ENCODE measurements around the gene RGS6.

The RGS6 gene

DNA sequence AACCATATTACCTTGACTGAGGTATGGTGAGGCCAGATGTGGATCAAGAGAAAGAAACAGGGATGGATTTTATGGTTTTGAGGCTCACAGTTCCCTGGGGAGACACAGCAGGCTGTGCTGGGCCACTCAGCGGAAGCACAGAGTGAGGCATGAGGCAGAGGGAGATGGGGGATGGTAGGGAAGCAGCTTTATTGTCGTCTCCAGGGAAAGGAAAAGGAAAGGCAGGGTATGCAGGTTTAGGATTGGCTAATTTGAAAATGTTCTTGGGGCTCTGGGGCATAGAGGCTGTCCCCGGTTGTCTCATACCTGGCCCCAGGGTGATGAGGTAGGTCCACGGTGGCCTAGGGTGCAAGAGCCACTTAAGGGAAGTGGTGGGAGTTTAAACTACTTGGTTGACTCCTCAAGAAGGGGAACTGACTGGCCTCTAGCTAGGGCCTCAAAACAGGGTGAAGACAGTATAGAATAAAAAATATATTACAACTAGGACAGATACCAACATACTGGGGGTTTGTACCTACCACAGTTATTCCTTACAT is 322.8 kb downstream of the RGS6 start:
- no peak for DNase-seq

DNA sequence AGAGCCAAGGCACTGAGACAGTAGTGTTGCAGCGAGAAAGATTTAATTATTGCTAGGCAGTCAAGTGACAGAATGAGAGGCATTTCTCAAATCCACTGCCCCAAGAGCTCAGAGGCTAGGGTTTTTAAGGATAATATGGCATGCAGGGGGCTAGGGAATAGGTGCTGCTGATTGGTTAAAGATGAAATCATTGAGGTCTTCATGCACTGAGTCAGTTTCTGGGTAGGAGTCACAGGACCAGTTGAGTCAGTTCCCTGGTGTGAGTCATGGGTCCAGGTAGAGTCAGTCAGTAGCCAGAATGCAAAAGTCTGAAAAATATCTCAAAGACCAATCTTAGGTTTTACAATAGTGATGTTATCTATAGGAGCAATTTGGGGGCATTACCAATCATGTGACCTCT is 323.8 kb downstream of the RGS6 start:
- no peak for DNase-seq

DNA sequence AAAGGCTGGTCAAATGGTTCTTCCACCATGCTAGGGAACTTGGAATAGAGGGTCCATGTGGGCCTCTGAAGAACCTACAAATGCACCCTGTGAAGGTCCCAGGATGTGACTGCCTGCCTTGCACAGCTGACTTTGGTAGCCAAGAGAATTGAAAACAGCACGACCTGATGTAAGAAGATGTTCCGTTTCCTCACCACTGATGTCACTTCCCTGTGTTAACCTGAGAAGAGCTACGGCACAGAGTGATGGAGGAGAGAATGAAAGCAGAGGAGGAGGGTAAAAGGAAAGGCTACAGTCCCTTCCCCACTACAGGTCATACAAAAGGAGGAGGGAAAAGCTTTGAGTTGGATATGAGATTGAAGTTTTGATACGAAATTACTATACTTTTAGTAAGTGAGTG is 328.8 kb downstream of the RGS6 start:
- DNase-seq, result no peak

DNA sequence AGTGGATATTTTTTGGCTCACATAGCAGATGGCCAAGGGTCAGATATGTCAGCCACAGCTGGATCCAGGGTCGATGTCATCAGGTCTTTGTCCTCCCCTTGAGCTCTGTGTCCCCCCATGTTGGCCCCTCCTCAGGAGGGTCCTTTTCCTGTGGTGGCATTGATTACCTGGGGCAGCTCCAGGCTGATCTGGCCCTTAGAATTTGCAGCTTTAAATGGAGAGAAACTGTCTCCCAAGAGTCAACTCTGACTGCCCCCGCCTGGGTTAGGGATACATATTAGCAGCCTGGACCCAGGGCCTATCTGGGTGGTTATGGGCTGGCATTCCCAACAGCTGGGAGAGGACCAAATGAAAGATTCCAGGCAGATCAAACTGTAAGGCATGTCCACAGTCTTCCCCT is 330.5 kb downstream of the RGS6 start:
- no peak for DNase-seq

DNA sequence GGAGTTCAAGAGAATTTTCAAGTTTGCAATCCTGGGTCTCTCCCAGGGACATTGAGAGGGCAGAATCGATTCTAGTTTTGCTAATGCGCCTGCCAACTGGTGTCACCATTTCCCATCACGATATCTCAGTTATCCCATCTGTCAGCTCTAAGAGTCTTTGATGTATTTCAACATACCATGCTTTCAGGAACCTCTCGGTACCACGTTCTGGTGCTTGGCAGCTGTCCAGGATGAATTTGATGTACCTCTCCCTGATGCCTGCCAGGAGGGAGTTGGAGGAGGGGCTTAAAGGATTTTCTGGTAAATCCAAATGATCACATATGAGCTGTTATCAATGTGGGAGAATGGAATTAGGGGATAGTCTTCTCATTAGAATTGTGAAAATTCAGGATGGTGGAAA is 332.5 kb downstream of the RGS6 start:
- DNase-seq, result no peak

DNA sequence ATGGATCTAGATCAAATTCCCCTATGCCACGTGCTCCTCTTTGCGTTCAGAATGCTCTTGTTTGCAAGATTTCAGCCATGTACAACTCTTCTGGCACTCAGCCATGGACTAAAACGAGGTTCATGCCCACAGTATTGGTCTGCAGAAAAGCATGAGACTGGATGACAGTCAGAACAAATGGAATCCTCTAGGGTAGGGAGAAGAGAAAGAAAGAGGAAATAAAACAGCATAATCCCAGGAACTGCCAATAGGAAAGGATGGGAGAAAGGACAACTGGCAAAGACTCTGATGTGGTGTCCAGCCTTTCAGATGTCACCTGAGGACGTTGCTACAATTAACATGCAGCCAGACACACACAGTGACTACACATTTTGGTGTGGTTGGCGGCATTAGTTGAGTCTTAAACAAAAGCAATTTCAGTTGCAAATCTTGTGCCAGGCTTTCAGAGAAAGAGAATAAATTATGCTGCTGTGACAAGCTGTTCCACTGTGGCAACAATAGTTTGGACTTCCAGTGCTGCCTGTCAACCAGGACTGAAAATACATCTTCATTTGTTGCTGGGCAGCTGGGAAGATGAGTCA is 338.0 kb downstream of the RGS6 start:
- no peak for DNase-seq

DNA sequence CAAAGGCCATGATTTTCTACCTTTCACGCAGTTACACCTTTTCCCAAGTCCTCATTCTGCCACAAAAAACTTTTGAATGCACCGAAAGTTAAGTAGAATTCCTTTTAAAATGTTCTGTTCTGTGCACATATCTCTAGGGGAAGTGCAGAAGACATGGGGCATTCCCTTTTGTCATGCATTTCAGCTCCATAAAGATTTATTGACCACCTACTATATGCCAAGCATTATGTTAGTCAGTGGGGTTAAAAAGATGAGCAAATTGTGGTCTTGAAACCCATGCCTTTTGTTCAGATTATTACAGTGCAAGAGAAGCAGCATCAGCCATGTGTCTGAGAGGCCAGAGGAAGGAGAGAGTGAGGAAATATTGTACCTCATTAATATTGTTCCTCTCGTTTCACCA is 338.5 kb downstream of the RGS6 start:
- no peak for DNase-seq

DNA sequence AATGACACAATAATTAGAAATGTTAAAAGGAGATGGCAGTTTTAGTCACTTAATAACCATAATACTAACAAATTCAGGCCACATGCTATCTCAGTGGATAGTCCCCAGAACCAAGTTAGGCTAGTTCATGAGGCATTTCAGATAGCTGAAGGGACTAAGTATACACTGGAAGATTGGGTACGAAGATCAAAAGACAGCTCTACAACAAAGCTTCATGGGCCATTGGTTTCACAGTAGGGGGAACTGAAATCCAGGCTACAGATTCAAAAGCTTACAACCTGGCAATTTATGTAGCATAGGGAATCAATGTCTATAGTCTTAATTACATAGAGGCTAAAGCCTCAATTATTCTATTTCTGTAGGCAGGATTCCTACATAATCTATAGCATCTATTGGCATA is 343.0 kb downstream of the RGS6 start:
- DNase-seq, result no peak

DNA sequence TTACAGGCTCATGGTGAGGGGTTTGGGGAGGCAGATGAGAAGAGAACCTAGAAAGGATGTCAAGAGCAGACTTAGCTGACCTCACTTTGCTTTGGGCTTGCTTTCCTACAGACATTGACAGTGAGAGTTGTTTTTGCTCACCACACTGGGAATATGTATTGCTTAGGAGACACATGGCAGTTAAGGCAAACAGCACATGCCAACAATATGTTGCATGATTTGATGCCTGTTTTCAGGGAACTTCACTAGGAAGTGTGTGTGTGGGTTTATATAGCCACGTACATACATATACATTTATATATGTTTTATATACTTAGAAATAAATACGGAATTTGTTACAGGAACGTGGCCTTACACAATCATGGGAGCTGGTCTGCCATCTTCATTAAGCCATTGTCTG is 346.1 kb downstream of the RGS6 start:
- DNase-seq, result no peak

DNA sequence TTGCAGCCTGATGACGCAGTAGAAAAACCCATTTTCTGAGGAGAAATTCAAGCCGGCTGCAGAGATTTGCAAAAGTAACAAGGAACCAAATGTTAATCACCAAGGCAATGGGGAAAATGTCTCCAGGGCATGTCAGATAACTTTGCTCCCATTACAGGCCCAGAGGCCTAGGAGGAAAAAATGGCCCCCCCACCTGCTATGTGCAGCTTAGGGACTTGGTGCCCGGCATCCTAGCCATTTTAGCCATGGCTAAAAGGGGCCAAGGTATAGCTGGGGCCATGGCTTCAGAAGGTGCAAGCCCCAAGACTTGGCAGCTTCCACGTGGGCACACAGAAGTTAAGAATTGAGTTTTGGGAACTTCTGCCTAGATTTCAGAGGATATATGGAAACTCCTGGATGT is 351.9 kb downstream of the RGS6 start:
- DNase-seq, result no peak

DNA sequence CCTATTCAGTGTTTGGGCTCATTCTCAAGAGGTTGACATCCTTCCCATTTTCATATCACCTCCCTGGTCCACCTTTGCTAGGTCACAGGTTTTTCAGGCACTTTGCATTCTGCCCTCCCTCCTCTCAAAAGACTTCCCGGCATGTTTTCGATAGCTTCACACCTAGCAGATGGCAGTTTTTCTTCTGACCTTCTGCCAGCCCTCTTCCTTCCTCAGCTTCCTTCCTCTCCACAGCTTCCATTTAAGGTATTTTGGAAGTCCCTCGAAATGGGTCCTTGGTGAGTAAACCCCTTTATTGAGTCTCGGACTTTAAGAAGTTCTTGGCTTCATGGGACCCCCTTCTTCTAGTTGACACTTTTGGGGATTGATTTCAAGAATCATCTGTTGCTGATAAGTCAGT is 358.0 kb downstream of the RGS6 start:
- DNase-seq, result no peak

DNA sequence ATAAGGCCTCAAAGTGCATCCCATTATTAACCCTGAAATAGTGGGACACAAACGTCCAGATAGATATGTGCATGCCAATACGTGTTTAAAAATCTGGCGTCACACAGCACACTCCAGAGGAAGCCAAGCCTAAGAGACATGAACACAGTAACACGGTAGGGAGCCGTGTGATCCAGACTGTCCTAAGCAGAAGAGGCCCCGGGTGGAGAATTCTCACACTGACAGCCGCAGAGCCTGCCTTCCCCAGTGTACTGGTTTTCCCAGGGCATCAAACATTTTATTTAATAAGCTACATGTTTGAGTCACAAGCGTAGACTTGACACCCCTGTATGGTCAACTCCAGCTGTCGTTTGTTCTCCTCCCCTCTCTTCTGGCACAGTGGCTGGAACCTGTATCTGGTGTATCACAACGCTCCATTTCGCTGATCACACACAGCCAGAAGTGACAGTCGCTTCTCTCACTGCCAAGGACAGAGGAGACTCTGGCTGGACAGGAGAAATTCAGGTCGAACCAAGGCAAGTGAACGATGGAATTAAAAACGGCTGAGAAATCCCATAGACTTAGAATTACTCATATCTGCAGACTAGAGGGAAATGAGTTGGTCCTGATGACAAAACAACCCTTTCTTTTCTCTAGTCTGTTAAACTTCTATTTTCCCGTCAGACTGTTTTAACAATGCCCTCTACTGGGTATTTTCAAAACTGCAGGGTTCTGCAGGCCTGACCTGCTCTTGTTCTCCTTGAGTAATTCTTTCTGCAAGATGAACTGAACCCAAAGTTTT is 359.9 kb downstream of the RGS6 start:
- DNase-seq, result peak; percentile 38

DNA sequence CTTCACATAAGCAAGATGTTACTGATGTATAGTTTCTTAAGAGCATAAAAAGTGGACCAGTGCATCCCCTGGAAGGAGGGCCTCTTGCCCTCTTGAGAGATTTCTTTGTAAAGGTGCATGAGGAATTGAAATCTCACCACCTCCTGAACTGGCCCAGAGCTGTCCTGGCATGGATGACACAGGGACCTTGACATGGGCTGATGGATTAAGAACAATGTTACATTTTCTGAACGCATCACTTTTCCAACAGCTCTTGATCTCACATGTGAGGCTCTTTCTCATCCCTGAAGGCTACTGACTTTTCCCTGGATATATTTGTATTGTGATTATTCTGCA is 360.4 kb downstream of the RGS6 start:
- no peak for DNase-seq

DNA sequence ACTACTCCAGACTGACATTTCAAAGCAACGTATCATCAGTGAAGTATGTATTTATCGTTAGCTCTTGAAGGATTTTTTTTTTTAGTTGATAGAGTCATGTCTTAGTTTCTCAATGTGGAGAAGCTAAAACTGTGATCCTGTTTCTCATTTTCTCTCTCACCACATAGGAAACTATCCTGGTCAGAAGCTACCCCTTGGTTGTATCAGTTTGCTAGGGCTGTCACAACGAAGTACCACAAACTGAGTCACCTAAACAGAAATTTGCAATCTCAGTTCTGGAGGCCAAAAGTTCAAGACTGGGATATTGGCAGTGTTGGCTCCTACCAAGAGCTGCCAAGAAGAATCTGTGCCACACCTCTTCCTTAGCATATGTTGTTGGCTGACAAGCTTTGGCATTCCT is 369.1 kb downstream of the RGS6 start:
- no peak for DNase-seq

DNA sequence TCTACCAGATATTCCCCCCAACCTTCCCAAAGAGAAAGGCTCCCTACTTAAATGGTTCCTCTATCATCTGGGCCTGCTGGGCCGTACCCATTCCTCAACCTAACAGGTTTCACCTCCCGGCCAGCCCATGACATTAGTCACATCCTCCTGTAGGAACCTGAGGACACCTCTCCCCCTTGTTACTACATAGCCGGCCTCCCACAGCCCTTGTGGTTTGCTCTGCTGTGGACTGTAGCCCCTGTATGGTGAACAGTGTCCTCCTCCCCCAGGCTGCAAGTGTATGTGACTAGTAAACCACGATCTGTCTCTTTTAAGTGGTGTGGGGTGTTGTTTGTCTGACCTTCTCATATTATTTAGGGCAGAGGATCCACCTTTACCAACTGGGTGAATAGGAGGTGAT is 371.7 kb downstream of the RGS6 start:
- DNase-seq, result no peak

DNA sequence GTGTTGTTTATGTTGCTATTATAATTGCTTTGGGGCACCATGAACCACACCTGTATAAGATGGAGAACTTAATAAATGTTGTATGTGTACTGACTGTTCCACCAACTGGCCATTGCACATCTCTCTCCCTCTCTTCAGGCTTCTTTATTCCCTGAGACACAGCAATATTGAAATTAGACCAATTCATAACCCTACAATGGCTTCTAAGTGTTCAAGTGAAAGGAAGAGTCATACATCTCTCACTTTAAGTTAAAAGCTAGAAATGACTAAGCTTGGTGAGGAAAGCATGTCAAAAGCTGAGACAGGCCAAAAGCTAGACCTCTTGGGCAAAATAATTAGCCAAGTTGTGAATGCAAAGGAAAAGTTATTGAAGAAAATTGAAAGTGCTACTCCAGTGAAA is 373.3 kb downstream of the RGS6 start:
- DNase-seq, result no peak

DNA sequence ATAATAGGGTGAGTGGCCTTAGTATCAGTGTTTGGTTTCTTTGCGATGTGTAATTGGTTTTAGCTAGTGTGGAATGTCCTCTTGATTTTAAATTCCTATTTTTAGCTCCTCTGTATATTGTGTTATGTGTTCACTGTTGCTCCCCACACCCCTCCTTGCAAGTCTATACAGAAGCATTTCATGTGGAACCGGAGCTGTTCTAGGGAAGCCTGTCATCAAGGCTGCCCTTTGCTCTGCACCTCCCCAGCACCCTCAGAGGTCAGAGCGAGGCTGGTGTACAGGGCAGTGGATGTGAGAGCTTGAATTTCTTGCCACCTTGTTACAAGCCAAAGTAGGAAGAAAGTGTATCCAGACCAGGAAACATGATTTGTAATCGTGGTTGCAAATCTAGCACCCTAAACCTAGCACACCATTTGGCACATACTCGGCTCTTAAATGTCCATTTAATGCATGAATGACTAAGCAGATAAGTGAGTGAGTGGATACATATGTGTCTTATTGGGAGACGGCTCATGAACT is 376.8 kb downstream of the RGS6 start:
- DNase-seq, result no peak

DNA sequence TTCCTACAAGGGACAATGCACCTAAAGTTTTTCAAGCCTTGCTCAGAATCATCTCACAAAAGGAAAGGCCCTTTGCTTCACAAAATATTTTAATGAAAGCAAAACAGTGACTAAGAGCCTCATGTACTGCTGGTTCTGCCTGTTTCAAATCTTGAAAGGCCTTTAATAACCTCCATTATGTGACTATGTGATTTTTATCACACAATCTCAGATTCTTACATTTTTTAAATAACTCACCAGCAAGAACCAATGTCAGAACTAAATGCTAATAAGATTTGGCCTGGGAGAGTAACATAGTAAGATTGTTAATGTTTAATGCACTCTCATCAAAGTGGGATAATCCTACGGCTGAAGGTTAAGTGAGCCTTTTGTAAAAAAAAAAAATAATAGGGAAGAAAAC is 378.9 kb downstream of the RGS6 start:
- no peak for DNase-seq

DNA sequence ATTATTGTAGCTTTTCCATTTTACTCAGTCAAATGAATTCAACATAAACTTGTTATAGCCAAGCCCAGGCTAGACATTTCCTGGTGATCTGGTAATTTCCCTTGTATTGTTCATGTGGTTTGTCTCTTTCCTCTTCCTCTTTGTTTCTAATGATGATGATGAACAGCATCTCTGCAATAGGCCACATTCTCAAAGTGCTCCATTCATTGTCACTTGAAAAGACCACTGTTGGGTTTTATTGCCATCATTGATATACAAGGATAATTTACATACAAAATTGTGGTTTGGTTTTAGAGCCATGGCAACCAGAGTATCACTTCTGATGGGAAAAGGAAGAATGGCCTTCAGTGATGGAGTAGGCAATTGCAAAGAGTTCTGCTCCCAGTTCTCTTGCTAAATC is 379.3 kb downstream of the RGS6 start:
- DNase-seq, result no peak

DNA sequence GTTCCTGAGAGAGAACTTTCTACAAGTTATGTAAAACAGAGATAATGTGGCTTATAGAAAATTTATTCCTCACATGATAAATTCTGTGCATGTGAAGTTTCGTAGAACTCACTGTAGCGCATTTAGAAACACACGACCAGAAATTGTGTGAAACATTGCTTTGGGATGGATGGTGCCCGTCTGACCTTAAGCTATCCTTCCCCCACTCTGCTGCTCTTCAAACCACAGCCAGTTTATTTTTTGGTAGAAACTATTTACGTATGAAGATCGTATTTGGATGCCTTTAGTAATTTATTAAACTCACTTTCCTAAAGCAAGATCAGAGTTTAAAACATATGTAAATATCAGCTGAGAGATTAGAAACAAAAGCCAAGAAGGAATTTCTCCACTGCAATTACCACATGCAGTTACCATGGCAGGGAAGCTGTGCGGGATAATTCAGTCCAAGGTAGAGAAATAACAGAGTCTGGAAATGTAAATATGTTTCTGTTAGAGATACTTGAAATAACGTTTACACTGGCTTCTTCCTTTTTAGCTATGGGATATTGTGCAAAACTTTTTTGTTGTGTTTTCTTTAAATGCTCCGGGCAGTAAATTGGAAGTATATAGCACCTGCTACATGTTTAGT is 382.7 kb downstream of the RGS6 start:
- no peak for DNase-seq

DNA sequence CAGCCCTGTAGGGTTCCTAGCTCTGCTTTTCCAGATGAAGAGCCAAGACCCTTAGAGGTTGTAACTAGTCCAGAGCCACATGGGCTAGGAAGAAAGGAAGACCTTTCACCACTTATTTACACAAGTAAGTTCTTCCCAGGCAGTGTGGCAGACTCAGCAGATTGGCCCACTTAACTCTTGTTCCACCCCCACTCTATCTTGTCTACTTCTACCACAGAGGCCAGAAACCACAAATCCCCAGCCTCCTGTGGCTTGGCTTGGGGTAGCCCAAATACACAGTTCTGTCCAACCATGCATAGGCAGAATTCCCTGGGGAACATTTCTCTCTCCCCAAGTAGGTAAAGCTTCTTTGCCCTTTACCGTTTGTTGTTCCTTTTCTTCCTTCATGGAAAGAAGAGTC is 383.5 kb downstream of the RGS6 start:
- DNase-seq, result no peak

DNA sequence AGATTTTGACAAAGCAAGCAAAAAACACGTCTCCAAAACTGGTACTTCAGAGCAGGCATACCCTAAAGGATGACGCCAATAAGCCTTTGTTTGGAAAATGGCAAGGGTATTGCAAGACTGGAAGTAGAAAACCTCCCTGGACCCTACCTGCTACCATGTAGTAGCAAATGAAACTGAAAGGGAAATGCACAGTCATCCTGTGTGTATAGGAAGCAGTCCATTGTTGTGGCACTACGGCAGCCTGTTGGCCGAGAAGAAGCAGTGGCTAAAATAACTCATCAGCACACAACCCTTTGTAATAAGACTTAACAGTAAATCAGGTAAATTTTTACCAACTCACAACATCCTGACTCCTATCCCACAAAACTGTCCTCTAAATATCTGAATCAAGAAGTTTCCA is 386.4 kb downstream of the RGS6 start:
- no peak for DNase-seq

DNA sequence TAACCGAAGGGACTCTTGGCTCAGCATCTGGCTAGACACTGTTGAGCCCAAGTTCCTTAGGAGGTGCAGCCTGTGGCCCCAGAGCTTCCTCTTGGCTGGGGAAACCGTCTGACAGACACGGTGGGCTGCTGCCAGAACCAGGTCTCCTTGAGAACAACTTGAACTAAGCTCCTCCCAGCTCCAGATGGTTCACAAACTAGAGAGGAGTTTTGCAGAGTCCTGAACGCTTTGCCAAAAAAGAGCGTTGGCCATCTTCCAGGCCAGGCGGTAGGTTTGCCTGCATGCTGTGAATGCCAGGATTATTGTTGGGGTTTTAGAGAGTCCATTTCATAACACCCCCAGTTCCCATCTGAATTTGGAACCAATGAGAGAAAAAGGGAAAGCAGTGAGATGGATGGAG is 399.8 kb downstream of the RGS6 start:
- DNase-seq, result no peak

DNA sequence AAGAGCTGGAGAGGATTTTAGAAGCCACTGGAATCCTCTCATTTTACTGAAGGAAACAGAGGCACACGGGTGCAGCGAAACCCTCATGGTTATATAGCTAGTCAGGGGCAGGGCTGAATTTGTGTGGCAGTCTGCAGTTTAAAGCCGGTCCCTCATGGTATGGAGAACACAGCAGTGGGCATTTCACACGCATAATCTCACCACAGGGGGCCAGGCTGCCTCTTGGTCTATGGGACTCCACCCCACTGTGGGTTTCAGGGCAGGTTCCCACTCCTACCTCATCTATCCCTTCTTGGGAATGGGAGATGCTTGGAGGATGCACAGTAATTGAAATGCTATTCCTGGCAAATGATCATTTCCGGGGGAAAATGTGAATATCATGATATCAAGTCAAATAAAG is 400.6 kb downstream of the RGS6 start:
- DNase-seq, result no peak

All from NCI-H2227 treated with DMSO at 0.1 percent for 48 hours (cell line).